WTC11 (cell line): Measurements from ENCODE around the gene KLHL29.

Source experiments
- NFE2L1 ChIP-seq: sonication (generic); formaldehyde crosslinking; IDR thresholded peaks from 2 replicates; pipeline ENCODE4 v1.8.1; 2023; ENCODE audit warnings: missing genetic modification reagents
- SMAD4 ChIP-seq: sonication (generic); formaldehyde crosslinking; IDR thresholded peaks from 2 replicates; pipeline ENCODE4 v1.8.0; 2022; ENCODE audit warnings: mild to moderate bottlenecking, missing genetic modification reagents
- TF ChIP-seq, protein P1 (sequence below): sonication (generic); formaldehyde crosslinking; IDR thresholded peaks from 2 replicates; pipeline ENCODE4 v1.8.0; 2022; ENCODE audit warnings: missing genetic modification reagents
- TF ChIP-seq, protein P2 (sequence below): fragments of 200-600 bp; IDR thresholded peaks from 2 replicates; pipeline ENCODE4 v1.8.0; 2022; ENCODE audit warnings: antibody characterized with exemption

DNA sequence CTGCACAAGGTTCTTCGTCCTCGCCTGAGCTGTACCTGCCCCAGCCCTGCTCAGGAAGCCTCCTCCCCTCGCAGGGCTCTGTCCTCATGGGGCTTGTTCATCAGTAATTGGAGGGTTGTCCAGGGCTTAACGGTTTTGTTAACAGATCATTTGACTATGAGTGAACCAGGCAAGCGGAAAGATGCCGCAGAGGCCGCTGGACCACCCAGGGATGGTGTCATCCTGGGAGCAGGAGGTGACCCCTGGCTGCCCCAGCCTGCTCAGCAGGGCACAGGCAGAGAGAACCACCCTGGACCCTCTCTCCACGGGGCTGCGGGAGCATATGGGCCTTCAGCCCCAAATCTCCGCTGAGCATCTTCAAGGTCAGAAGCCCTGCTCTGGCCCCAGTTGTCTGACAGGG is 264.3 kb downstream of the KLHL29 start:
- TF ChIP-seq, protein P1, sequence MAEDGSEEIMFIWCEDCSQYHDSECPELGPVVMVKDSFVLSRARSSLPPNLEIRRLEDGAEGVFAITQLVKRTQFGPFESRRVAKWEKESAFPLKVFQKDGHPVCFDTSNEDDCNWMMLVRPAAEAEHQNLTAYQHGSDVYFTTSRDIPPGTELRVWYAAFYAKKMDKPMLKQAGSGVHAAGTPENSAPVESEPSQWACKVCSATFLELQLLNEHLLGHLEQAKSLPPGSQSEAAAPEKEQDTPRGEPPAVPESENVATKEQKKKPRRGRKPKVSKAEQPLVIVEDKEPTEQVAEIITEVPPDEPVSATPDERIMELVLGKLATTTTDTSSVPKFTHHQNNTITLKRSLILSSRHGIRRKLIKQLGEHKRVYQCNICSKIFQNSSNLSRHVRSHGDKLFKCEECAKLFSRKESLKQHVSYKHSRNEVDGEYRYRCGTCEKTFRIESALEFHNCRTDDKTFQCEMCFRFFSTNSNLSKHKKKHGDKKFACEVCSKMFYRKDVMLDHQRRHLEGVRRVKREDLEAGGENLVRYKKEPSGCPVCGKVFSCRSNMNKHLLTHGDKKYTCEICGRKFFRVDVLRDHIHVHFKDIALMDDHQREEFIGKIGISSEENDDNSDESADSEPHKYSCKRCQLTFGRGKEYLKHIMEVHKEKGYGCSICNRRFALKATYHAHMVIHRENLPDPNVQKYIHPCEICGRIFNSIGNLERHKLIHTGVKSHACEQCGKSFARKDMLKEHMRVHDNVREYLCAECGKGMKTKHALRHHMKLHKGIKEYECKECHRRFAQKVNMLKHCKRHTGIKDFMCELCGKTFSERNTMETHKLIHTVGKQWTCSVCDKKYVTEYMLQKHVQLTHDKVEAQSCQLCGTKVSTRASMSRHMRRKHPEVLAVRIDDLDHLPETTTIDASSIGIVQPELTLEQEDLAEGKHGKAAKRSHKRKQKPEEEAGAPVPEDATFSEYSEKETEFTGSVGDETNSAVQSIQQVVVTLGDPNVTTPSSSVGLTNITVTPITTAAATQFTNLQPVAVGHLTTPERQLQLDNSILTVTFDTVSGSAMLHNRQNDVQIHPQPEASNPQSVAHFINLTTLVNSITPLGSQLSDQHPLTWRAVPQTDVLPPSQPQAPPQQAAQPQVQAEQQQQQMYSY (CRISPR knock-in tag): no peak
- TF ChIP-seq, protein P2, sequence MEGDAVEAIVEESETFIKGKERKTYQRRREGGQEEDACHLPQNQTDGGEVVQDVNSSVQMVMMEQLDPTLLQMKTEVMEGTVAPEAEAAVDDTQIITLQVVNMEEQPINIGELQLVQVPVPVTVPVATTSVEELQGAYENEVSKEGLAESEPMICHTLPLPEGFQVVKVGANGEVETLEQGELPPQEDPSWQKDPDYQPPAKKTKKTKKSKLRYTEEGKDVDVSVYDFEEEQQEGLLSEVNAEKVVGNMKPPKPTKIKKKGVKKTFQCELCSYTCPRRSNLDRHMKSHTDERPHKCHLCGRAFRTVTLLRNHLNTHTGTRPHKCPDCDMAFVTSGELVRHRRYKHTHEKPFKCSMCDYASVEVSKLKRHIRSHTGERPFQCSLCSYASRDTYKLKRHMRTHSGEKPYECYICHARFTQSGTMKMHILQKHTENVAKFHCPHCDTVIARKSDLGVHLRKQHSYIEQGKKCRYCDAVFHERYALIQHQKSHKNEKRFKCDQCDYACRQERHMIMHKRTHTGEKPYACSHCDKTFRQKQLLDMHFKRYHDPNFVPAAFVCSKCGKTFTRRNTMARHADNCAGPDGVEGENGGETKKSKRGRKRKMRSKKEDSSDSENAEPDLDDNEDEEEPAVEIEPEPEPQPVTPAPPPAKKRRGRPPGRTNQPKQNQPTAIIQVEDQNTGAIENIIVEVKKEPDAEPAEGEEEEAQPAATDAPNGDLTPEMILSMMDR: no peak
- no peak for TF ChIP-seq NFE2L1 (CRISPR knock-in tag)
- TF ChIP-seq SMAD4: no peak
